HEK293 (cell line): ENCODE measurements around the gene LDLRAD4.

Source experiments
- CTCF ChIA-PET: fragments of 350-600 bp; formaldehyde crosslinking; extraction: SDS; loops from one replicate; lab custom pipeline; 2021; ENCODE audit warnings: antibody characterized with exemption; lab: Yijun Ruan, JAX
- POLR2A ChIA-PET: fragments of 300-600 bp; formaldehyde crosslinking; extraction: SDS; loops from one replicate; lab custom pipeline; 2020; ENCODE audit warnings: antibody characterized with exemption, inconsistent platforms; lab: Yijun Ruan, JAX
- H3K27ac ChIP-seq: fragments of 200-500 bp; sonication (Bioruptor generic); 2 replicates; pipeline ENCODE4 v1.5.1; 2014; ENCODE audit warnings: low read depth, low read length, control low read depth, inconsistent platforms; ENCODE audit errors: extremely low read depth
- H3K36me3 ChIP-seq, 2 experiments: fragments of 200-500 bp in 1 of 2; sonication (Bioruptor generic) in 1 of 2; 1 replicate in 1 of 2; 2 replicates in 1 of 2; pipeline ENCODE4 v1.5.1; 2014 to 2017; ENCODE audit warnings: inconsistent platforms in 2 of 2, low read length in 2 of 2; ENCODE audit not compliant: control insufficient read depth in 2 of 2, insufficient read depth in 1 of 2
- H3K4me1 ChIP-seq: fragments of 200-500 bp; sonication (Bioruptor generic); 2 replicates; pipeline ENCODE4 v1.5.1; 2014; ENCODE audit warnings: mild to moderate bottlenecking, low read length, inconsistent platforms; ENCODE audit not compliant: control insufficient read depth, insufficient read depth
- H3K4me3 ChIP-seq: 2 replicates; pipeline ENCODE4 v1.5.1; 2011; ENCODE audit warnings: low read depth, mild to moderate bottlenecking, control low read depth, low read length, moderate library complexity
- H3K9me3 ChIP-seq: fragments of 200-500 bp; sonication (Bioruptor generic); 2 replicates; pipeline ENCODE4 v1.5.1; 2014; ENCODE audit warnings: low read depth, low read length, inconsistent platforms; ENCODE audit not compliant: control insufficient read depth, insufficient read depth
- BCL6B ChIP-seq: fragments of 450-650 bp; formaldehyde crosslinking; IDR thresholded peaks from 2 replicates; pipeline ENCODE4 v1.5.1; 2017; ENCODE audit warnings: missing biosample characterization, missing genetic modification characterization
- FEZF1 ChIP-seq: fragments of 450-650 bp; formaldehyde crosslinking; IDR thresholded peaks from 2 replicates; pipeline ENCODE4 v1.5.1; 2016; ENCODE audit warnings: missing biosample characterization, missing genetic modification characterization
- GLI4 ChIP-seq: fragments of 450-650 bp; formaldehyde crosslinking; IDR thresholded peaks from 2 replicates; pipeline ENCODE4 v1.5.1; 2016; ENCODE audit warnings: missing biosample characterization, missing genetic modification characterization
- IKZF3 ChIP-seq: fragments of 450-650 bp; IDR thresholded peaks from 2 replicates; pipeline ENCODE4 v1.5.0; 2018; ENCODE audit warnings: missing biosample characterization, mild to moderate bottlenecking, missing genetic modification characterization, moderate library complexity
- TCF7L2 ChIP-seq: IDR thresholded peaks from 2 replicates; pipeline ENCODE4 v1.6.1; 2011; ENCODE audit warnings: low read depth, mild to moderate bottlenecking, inconsistent platforms, low read length, moderate library complexity, borderline replicate concordance
- ZNF174 ChIP-seq: fragments of 450-650 bp; formaldehyde crosslinking; IDR thresholded peaks from 2 replicates; pipeline ENCODE4 v1.5.0; 2017; ENCODE audit warnings: missing biosample characterization, mild to moderate bottlenecking, missing genetic modification characterization
- ZNF202 ChIP-seq: fragments of 450-650 bp; formaldehyde crosslinking; IDR thresholded peaks from 2 replicates; pipeline ENCODE4 v1.5.1; 2016; ENCODE audit warnings: missing biosample characterization, missing genetic modification characterization, borderline replicate concordance
- ZNF248 ChIP-seq: fragments of 450-650 bp; formaldehyde crosslinking; IDR thresholded peaks from 2 replicates; pipeline ENCODE4 v1.5.1; 2017; ENCODE audit warnings: missing biosample characterization, missing genetic modification characterization
- ZNF324 ChIP-seq: fragments of 450-650 bp; formaldehyde crosslinking; IDR thresholded peaks from 2 replicates; pipeline ENCODE4 v1.5.1; 2016; ENCODE audit warnings: missing biosample characterization, missing genetic modification characterization
- ZNF433 ChIP-seq: fragments of 450-650 bp; formaldehyde crosslinking; IDR thresholded peaks from 2 replicates; pipeline ENCODE4 v1.5.1; 2016; ENCODE audit warnings: missing biosample characterization, missing genetic modification characterization, low read depth
- ZNF510 ChIP-seq: fragments of 450-650 bp; formaldehyde crosslinking; IDR thresholded peaks from 2 replicates; pipeline ENCODE4 v1.5.1; 2018; ENCODE audit warnings: mild to moderate bottlenecking, missing genetic modification characterization, missing biosample characterization; ENCODE audit not compliant: insufficient replicate concordance
- ZNF548 ChIP-seq: fragments of 450-650 bp; formaldehyde crosslinking; IDR thresholded peaks from 2 replicates; pipeline ENCODE4 v1.5.1; 2016; ENCODE audit warnings: missing biosample characterization, missing genetic modification characterization
- ZNF610 ChIP-seq: fragments of 450-650 bp; formaldehyde crosslinking; IDR thresholded peaks from 2 replicates; pipeline ENCODE4 v1.5.1; 2016; ENCODE audit warnings: missing biosample characterization, missing genetic modification characterization, borderline replicate concordance
- ZNF747 ChIP-seq: fragments of 450-650 bp; formaldehyde crosslinking; IDR thresholded peaks from 2 replicates; pipeline ENCODE4 v1.5.1; 2016; ENCODE audit warnings: missing biosample characterization, missing genetic modification characterization
- ZNF768 ChIP-seq: fragments of 450-650 bp; formaldehyde crosslinking; IDR thresholded peaks from 2 replicates; pipeline ENCODE4 v1.5.1; 2018; ENCODE audit warnings: missing biosample characterization, mild to moderate bottlenecking, missing genetic modification characterization
- ZNF785 ChIP-seq: fragments of 450-650 bp; formaldehyde crosslinking; IDR thresholded peaks from 2 replicates; pipeline ENCODE4 v1.5.1; 2016; ENCODE audit warnings: missing biosample characterization, missing genetic modification characterization
- ZSCAN30 ChIP-seq: fragments of 450-650 bp; IDR thresholded peaks from 2 replicates; pipeline ENCODE4 v1.5.1; 2018; ENCODE audit warnings: missing biosample characterization, mild to moderate bottlenecking, missing genetic modification characterization, moderate library complexity
- TF ChIP-seq, protein P1 (sequence below): fragments of 450-650 bp; formaldehyde crosslinking; IDR thresholded peaks from 2 replicates; pipeline ENCODE4 v1.5.1; 2016; ENCODE audit warnings: missing biosample characterization, missing genetic modification characterization, low read depth
- TF ChIP-seq, protein P2 (sequence below): fragments of 450-650 bp; formaldehyde crosslinking; IDR thresholded peaks from 2 replicates; pipeline ENCODE4 v1.5.1; 2016; ENCODE audit warnings: missing biosample characterization, missing genetic modification characterization

LDLRAD4 gene

DNA sequence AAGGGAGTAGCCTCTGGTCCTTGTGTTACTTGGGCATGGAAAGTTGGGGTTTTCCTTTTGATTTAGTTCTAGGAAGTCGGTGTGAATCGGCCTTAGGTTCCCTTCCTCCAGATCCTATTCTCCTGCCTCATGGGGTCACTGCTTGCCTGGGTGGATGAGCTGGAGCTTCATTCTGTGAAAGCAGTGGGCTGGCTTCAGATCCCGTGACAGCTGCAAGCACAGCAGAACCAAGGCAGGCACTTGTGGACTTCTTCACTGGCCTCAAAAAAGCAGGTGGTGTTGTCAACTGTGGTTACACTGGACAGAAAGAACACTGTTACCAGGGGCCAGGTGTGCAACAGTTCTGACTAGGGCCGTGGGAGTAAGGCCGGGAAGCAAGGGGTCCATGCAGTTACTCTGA, 243.4 kb downstream of the LDLRAD4 start (continued):
- no peak for TF ChIP-seq TCF7L2
- TF ChIP-seq, protein P1, sequence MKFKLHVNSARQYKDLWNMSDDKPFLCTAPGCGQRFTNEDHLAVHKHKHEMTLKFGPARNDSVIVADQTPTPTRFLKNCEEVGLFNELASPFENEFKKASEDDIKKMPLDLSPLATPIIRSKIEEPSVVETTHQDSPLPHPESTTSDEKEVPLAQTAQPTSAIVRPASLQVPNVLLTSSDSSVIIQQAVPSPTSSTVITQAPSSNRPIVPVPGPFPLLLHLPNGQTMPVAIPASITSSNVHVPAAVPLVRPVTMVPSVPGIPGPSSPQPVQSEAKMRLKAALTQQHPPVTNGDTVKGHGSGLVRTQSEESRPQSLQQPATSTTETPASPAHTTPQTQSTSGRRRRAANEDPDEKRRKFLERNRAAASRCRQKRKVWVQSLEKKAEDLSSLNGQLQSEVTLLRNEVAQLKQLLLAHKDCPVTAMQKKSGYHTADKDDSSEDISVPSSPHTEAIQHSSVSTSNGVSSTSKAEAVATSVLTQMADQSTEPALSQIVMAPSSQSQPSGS (tag by site-specific recombination) = no peak
- no peak for TF ChIP-seq ZNF248
- TF ChIP-seq, protein P2, sequence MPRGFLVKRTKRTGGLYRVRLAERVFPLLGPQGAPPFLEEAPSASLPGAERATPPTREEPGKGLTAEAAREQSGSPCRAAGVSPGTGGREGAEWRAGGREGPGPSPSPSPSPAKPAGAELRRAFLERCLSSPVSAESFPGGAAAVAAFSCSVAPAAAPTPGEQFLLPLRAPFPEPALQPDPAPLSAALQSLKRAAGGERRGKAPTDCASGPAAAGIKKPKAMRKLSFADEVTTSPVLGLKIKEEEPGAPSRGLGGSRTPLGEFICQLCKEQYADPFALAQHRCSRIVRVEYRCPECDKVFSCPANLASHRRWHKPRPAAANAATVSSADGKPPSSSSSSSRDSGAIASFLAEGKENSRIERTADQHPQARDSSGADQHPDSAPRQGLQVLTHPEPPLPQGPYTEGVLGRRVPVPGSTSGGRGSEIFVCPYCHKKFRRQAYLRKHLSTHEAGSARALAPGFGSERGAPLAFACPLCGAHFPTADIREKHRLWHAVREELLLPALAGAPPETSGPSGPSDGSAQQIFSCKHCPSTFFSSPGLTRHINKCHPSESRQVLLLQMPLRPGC (tag by site-specific recombination) = no peak
- no peak for TF ChIP-seq ZNF433
- no peak for TF ChIP-seq ZNF174 (tag by site-specific recombination)
- no peak for TF ChIP-seq ZSCAN30 (tag by site-specific recombination)
- no peak for TF ChIP-seq ZNF202 (tag by site-specific recombination)

DNA sequence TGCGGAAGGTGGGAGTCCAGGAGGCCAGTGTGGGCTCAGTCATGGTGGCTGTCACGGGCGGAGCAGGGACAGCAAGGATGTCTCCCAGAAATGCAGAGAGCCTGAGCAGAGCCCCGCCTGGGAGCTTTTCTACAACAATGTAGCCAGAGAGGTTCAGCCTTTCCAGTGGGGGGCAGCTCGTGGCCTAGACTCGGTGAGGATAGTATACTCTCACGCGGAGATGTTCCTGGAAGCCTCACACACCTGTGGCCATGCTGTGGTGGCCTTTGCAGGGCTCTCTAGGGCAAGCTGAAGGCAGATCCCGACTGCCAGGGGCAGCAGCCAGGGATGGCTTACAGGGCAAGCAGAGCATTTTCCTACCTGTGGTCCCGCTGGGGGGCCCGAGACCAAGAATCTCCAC, 244.1 kb downstream of the LDLRAD4 start:
- POLR2A ChIA-PET = no interaction called here
- H3K9me3 ChIP-seq = no peaks in the 10 kb centered on the region
- CTCF ChIA-PET = interaction anchor here (0.6 to 0.9 kb wide), 2 partner anchors 51 to 96 kb away, joined by 3 read pairs; no protein-coding TSS in a partner anchor
- no peaks in the 10 kb centered on the region for H3K36me3 ChIP-seq
- no peak overlapping the region for H3K4me3 ChIP-seq
- H3K4me1 ChIP-seq = no peaks in the 10 kb centered on the region
- H3K27ac ChIP-seq = no peak overlapping the region
- TF ChIP-seq ZNF610 (tag by site-specific recombination) = no peak
- no peak for TF ChIP-seq GLI4 (tag by site-specific recombination)
- no peak for TF ChIP-seq IKZF3
- TF ChIP-seq ZNF785 (tag by site-specific recombination) = no peak
- TF ChIP-seq ZNF324 (tag by site-specific recombination) = no peak
- TF ChIP-seq BCL6B = no peak
- TF ChIP-seq ZNF747 (tag by site-specific recombination) = no peak
- no peak for TF ChIP-seq ZNF768 (tag by site-specific recombination)

GRCh38 chr18:13463526-13464210, 245.1 kb downstream of the LDLRAD4 start:
- H3K36me3 ChIP-seq = no peaks in the 10 kb centered on the region
- CTCF ChIA-PET = interaction anchor here (0.9 kb wide), 1 partner anchor 50 kb away, joined by 3 read pairs; no protein-coding TSS in a partner anchor
- no peaks in the 10 kb centered on the region for H3K4me1 ChIP-seq
- no peak for TF ChIP-seq ZNF548 (tag by site-specific recombination)
- no peak for TF ChIP-seq ZNF510 (tag by site-specific recombination)
- no peak for TF ChIP-seq FEZF1 (tag by site-specific recombination)
- TF ChIP-seq, all 188 proteins: peak for 0
- Histone ChIP-seq H3K4me3 (no peak overlapping the region), H3K9me3 (no peaks in the 10 kb centered on the region), H3K27ac (no peak overlapping the region)
- POLR2A ChIA-PET = no interaction called here
